DOHH2 (cell line): ENCODE results near the gene ZNF691.

Experiments used
- H3F3A ChIP-seq: fragments of 200-600 bp; sonication (generic), shearing (Covaris generic); 2 replicates; pipeline ENCODE4 v1.6.0; 2016; ENCODE audit warnings: antibody characterized with exemption, mild to moderate bottlenecking; ENCODE audit not compliant: control insufficient read depth, insufficient read depth
- H3K27ac ChIP-seq: fragments of 200-600 bp; sonication (generic); 2 replicates; pipeline ENCODE4 v1.5.1; 2014; ENCODE audit warnings: low read depth, mild to moderate bottlenecking, low read length, moderate library complexity
- H3K27me3 ChIP-seq: fragments of 200-600 bp; sonication (generic); 2 replicates; pipeline ENCODE4 v1.6.1; 2014; ENCODE audit warnings: mild to moderate bottlenecking, low read length, mixed read lengths; ENCODE audit not compliant: control insufficient read depth
- H3K36me3 ChIP-seq: fragments of 200-600 bp; sonication (generic); 2 replicates; pipeline ENCODE4 v1.6.1; 2014; ENCODE audit warnings: mild to moderate bottlenecking, low read length, moderate library complexity, mixed read lengths; ENCODE audit not compliant: control insufficient read depth
- H3K4me1 ChIP-seq: fragments of 200-600 bp; sonication (generic); 2 replicates; pipeline ENCODE4 v1.6.1; 2014; ENCODE audit warnings: mild to moderate bottlenecking, low read length, mixed read lengths; ENCODE audit not compliant: control insufficient read depth
- H3K4me2 ChIP-seq: fragments of 200-600 bp; sonication (generic); 2 replicates; pipeline ENCODE4 v1.6.0; 2014; ENCODE audit warnings: mild to moderate bottlenecking, low read length, moderate library complexity
- H3K4me3 ChIP-seq: fragments of 200-600 bp; sonication (generic); 2 replicates; pipeline ENCODE4 v1.5.1; 2014; ENCODE audit warnings: mild to moderate bottlenecking, low read length, mixed read lengths
- H3K79me2 ChIP-seq: fragments of 200-600 bp; sonication (generic); 2 replicates; pipeline ENCODE4 v1.6.1; 2014; ENCODE audit warnings: mild to moderate bottlenecking, low read length, mixed read lengths; ENCODE audit not compliant: control insufficient read depth
- H3K9me2 ChIP-seq: fragments of 200-600 bp; sonication (generic); replicated peaks from 2 replicates; pipeline ENCODE4 v1.6.1; 2014; ENCODE audit warnings: mild to moderate bottlenecking, low read length, mixed read lengths; ENCODE audit not compliant: control insufficient read depth
- H3K9me3 ChIP-seq: fragments of 200-600 bp; sonication (generic); 2 replicates; pipeline ENCODE4 v1.6.1; 2014; ENCODE audit warnings: antibody characterized with exemption, low read length, mixed read lengths; ENCODE audit not compliant: control insufficient read depth, insufficient read depth
- H4K20me1 ChIP-seq: fragments of 200-600 bp; sonication (generic); 2 replicates; pipeline ENCODE4 v1.6.0; 2014; ENCODE audit warnings: low read depth, mild to moderate bottlenecking, antibody characterized with exemption, low read length, moderate library complexity; ENCODE audit not compliant: control insufficient read depth, insufficient read depth
- CTCF ChIP-seq: fragments of 200-600 bp; sonication (generic); IDR thresholded peaks from one replicate; pipeline ENCODE4 v1.5.1; 2014; ENCODE audit warnings: antibody characterized with exemption, mild to moderate bottlenecking, low read depth, low read length; ENCODE audit not compliant: poor library complexity, severe bottlenecking
- EZH2phosphoT487 ChIP-seq: fragments of 200-600 bp; sonication (generic); IDR thresholded peaks from 2 replicates; pipeline ENCODE4 v1.6.1; 2017; ENCODE audit warnings: borderline replicate concordance, mild to moderate bottlenecking, antibody characterized with exemption, low read length, moderate library complexity, mixed read lengths

ZNF691 gene

DNA sequence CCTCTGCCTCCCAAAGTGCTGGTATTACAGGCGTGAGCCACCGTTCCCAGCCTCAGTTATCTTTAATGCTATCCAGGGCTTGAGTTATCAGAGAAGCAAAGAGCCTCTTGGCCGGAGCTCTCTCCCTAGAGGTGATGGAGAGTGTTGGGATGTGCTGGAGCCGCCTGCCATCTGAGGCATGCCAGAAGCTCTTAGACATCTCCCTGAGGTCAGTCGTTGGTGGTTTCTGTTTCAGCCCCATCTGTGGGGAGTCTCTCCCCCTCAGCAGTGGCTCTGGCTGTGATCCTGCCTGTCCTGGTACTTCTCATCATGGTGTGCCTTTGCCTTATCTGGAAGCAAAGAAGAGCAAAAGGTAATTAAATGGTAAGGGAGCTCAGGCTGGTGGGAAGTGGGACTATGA, 11.6 kb upstream of the ZNF691 start:
- Histone ChIP-seq H3K9me3 (no peaks in the 10 kb centered on the region), H4K20me1 (no peaks in the 10 kb centered on the region), H3K9me2 (no peaks in the 10 kb centered on the region), H3K27me3 (no peaks in the 10 kb centered on the region), H3K4me3 (no peak overlapping the region), H3K79me2 (no peaks in the 10 kb centered on the region), H3F3A (no peaks in the 10 kb centered on the region), H3K4me2 (no peak overlapping the region), H3K4me1 (peaks cover 6% of the 10 kb centered on the region), H3K36me3 (no peaks in the 10 kb centered on the region), H3K27ac (no peak overlapping the region)
- TF ChIP-seq EZH2phosphoT487 = no peak
- TF ChIP-seq CTCF = no peak

GRCh38 chr1:42835422-42835821, 11.0 kb upstream of the ZNF691 start:
- H3K9me2 ChIP-seq = no peaks in the 10 kb centered on the region
- H3K27ac ChIP-seq = no peak overlapping the region
- no peaks in the 10 kb centered on the region for H3K9me3 ChIP-seq
- H3K4me3 ChIP-seq = no peak overlapping the region
- H3K4me2 ChIP-seq = no peak overlapping the region
- no peaks in the 10 kb centered on the region for H3K27me3 ChIP-seq
- TF ChIP-seq EZH2phosphoT487 (no peak), CTCF (no peak)
- no peaks in the 10 kb centered on the region for H3K79me2 ChIP-seq
- no peaks in the 10 kb centered on the region for H3F3A ChIP-seq
- H3K36me3 ChIP-seq = no peaks in the 10 kb centered on the region
- no peaks in the 10 kb centered on the region for H4K20me1 ChIP-seq
- H3K4me1 ChIP-seq = peaks cover 6% of the 10 kb centered on the region

GRCh38 chr1:42837709-42838108, 8.7 kb upstream of the ZNF691 start:
- TF ChIP-seq CTCF (no peak), EZH2phosphoT487 (no peak)
- no peak overlapping the region for H3K27ac ChIP-seq

More at GRCh38 chr1:42837709-42838108, 8.7 kb upstream of the ZNF691 start:
- Histone ChIP-seq H3K4me3 (no peak overlapping the region), H3K4me2 (no peak overlapping the region), H3K4me1 (peaks cover 6% of the 10 kb centered on the region), H3K9me2 (no peaks in the 10 kb centered on the region), H3K9me3 (no peaks in the 10 kb centered on the region), H3K36me3 (no peaks in the 10 kb centered on the region), H3F3A (no peaks in the 10 kb centered on the region), H3K27me3 (no peaks in the 10 kb centered on the region), H3K79me2 (no peaks in the 10 kb centered on the region), H4K20me1 (no peaks in the 10 kb centered on the region)
